SK-N-MC (cell line): ENCODE data around the gene QSER1.

Experiments
- EZH2 ChIP-seq: fragments of 200-600 bp; sonication (generic); IDR thresholded peaks from one replicate; pipeline ENCODE4 v1.6.1; 2017; ENCODE audit warnings: antibody characterized with exemption
- POLR2AphosphoS5 ChIP-seq: IDR thresholded peaks from 2 replicates; pipeline ENCODE4 v1.6.1; 2012; ENCODE audit warnings: mild to moderate bottlenecking, low read depth, low read length, borderline replicate concordance

DNA sequence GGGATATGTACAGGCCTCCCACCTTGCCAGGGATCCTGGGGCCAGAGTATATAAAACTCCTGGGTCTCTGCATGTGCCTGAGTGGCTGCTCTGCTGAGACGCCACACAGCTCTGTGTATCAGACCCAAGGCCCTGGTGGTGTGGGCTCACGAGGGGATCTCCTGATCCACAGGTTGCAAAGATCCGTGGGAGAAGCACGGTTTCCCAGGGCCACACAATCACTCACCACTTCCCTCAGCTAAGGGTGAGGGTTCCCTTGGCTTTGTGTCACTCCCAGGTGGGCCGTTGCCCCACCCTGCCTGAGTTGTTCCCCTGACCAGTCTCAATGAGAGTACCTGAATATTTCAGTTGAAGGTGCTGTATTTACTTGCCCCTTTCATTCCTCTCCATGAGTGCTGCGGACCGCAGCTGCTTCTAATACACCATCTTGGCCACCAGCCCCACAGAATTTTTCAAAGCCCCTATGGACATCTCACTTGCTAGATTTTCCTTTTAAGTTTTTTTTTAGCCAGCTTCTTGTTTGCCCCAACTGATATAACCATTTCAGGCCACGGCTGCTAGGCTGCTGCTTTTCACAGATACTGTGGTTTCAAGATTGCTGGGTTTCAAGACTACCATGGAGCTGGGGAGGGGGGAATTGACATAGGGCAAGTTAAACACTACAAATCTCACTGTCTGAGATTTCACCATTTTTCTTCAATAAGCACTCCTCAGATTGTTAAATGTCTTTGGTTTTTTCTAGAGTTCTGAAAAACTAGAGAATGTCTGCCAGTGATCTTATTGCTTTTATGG lies 109.3 kb downstream of the QSER1 start:
- TF ChIP-seq POLR2AphosphoS5 (no peak), EZH2 (no peak)
